HPDE6-E6E7 (cell line): ENCODE data around the gene RNF130.
A peak's percentile ranks its signal among the peaks of the same experiment; 100 is the strongest.

ENCODE experiments used
- DNase-seq: peaks from one replicate; pipeline ENCODE4 v3.0.0; 2011; ENCODE audit warnings: missing footprints; ENCODE audit errors: extremely low spot score

Gene RNF130

DNA sequence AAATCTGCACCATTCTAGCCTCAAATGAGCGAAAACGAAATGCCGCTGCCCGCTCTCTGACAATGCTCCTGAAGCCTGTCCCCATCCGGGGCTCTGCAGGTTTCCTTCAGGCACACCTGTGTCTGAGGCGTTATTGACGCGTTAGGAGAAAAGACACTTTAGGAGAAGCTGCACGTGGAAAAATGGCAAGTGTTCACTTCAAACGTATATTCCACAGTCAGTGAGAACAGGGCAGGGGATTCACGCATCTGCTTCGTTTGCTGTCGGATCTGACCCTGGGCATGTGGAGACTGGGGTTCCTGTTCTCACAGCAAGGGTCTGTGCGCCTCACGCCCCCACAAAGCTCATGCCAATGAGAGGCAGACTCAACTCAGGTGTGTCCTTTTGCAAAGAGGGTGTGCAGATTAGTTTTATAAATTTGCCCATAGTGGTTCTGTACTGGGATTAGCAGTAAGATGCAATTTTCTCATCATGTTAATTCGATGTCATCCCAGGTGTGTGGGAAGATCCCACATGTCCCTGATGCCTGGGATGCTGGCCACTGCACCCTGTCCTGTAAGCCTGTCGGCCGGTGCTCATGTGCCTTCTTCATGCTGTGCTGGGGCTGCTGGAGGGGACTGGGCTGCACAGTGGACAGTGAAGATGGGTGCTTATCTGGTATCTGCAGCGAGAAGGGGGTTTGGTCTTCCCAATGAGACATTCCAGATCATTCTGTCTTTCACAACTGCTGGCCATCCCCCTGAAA, 152.6 kb downstream of the RNF130 start:
- DNase-seq, result no peak

- no peak for DNase-seq
Observed at GRCh38 chr5:179916523-179916922, 155.0 kb downstream of the RNF130 start.

- no peak for DNase-seq
Observed at GRCh38 chr5:179915406-179915935, 156.1 kb downstream of the RNF130 start.

DNA sequence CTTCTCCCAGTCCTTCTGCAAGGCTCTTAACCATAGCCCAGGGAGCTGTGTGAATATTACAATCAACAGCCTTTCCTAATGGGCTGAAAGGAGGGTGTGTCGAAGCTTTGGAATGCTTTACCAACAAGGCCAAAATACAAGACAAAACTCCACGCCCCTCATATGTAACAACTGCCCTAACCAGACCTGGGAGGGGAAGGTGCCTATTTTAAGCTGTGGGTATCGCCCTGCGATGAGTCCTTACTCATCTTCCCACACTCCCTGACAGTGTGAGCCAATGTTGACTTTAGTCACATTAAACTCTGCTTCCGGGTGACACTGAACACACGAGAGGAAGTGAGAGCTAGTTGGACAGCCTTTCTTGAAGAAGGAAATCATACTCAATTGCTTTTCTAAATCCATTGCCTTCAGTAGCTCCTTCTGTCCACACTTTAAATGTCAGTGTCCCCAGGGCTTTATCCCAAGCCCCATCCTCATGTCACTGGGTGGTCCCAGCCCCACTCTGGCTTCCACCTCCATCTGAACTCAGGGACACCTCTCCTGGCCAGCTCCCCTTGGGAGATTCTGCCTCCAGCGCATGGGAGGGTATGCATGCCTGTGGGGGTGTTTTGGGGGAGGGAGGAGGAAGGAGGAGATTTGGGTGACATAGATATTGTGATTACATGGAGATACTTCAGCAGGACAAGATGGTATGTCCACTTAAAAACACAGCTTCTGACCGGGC, 157.4 kb downstream of the RNF130 start:
- DNase-seq, result peak; percentile 74

DNA sequence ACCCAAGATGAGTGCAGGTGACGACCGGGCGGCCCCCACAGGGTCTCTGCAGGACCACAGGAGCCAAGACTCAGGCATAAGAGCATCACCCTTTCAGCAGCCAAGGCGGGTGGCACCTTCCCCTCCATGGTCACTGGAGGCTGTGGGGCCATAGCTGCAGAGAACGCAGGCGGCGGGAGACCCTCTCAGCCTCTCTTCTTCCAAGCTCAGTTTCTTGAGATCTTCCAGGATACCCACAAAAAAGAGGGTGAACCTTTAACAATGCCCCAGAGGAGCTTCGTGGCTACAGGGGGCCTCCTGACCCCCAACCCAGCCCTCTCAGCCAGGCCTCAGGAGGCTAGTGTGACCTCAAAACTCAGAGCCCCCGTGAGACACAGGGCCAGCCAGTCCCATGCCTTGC, 158.1 kb downstream of the RNF130 start:
- no peak for DNase-seq

DNA sequence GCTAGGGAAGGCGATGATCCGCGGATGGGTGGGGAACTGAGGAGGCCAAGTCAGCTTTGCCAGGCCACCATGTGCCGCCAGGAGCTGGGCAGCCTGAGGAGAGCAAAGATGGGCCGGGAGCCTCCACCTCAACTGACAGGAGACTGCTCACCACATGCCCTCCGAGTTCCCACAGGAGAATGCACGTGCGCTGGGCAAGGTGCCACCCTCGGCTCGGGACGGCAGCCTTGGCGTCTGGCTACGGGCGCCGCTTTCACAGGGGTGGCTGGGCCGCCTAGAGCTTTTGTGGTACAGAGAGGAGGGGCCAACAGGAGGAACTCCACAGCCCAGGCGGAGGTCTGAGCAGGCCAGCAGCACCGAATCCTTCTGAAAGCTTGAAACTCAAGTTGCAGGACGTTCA, 158.6 kb downstream of the RNF130 start:
- no peak for DNase-seq

GRCh38 chr5:179912386-179912785, 159.2 kb downstream of the RNF130 start:
- DNase-seq, result no peak

- no peak for DNase-seq
Observed at GRCh38 chr5:179909224-179909623, 162.3 kb downstream of the RNF130 start.

- DNase-seq, result no peak
Observed at GRCh38 chr5:179908528-179908927, 163.0 kb downstream of the RNF130 start.

DNA sequence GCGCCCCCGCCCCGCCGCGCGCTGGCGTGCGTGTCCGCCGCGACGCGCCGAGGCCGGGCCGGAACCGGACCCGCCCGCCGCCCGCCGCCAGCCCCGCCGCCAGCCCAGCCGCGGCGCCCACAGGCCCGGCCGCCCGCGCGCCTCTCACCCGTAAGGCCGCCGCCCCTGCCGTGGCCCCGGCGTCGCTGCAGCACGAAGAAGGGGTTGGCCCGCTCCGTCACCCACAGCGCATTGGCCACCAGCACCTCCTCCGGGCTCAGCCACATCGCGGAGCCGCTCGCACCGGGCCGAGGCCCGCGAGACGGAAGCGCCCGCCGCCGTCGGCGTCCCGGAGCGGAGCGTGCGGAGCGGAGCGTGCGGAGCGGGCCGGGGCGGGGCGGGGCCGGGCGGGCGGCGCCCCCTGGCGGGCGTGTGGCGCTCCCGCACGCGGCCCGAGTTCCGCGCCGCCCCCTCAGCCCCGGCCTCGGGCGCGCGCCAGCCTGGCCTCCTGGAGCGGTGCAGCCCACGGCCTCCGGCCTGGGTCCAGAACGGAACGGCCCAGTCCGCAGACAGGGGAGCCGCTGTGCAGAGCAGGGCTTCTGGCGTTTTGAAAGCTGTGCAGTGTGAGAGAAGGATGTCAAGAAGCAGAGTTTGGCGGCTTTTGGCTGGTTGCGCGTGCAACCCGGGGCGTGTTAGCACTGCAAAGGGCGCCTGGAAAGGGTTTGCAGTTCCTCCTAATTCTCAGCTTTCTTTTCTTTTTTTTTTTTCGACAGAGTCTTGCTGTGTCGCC, 163.8 kb downstream of the RNF130 start, which contains the start of gene TBC1D9B:
Gene TBC1D9B (minus strand): TSS at position 342 of the 769 bp plus-strand sequence. CDS start 76 bp downstream, at position 266.
- peak; percentile 73 for DNase-seq

GRCh38 chr5:179906795-179907555, 164.6 kb downstream of the RNF130 start:
- no peak for DNase-seq

- DNase-seq, result no peak
Observed at GRCh38 chr5:179906294-179906794, 165.2 kb downstream of the RNF130 start.

DNA sequence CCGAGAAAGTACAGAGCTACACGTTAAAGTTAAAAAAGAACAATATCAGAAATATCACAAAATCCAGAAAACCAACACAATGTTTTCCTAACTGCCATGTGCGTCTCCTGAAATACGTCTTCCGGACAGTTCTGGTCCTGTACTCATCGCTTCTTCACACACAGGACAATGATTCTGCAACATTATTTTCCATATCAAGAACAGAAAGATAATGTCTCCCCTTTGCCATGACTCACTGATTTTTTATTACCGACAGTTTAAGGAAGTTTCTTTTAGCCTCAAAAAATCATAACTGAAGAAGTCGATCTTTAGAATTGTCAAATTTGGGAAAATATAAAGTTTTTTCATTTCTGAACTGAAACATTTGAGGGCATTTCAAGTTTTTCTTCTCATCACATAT, 166.4 kb downstream of the RNF130 start:
- no peak for DNase-seq
